ENCODE results near the gene HMGXB4. TPM values are rescaled to one million over a fixed set of nuclear protein-coding genes. Genes with fewer than 3 reads are reported as not detected.

Gene HMGXB4
- total RNA-seq, 1 experiment from 2014 or later = 27.2 TPM

GRCh38 chr22:35315141-35315854 lies 58.0 kb downstream of the HMGXB4 start:
- H3K9me3 Mint-ChIP-seq (ENCODE audit: unreplicated experiment) = no peaks in the 10 kb centered on the region
- H3K36me3 Mint-ChIP-seq (ENCODE audit: insufficient read depth, unreplicated experiment) = peaks cover 33% of the 10 kb centered on the region
- ChIA-PET POLR2A (interaction anchor here (0.7 to 0.8 kb wide), 2 partner anchors 9 to 15 kb away, joined by 4 read pairs; partner anchors contain the start of gene TOM1), CTCF (interaction anchor here (0.6 kb wide), 1 partner anchor 27 kb away, joined by 3 read pairs; no protein-coding TSS in a partner anchor)
- H3K27ac Mint-ChIP-seq (ENCODE audit: low read depth, unreplicated experiment) = no peak overlapping the region
- peaks cover 33% of the 10 kb centered on the region for H3K4me1 Mint-ChIP-seq (ENCODE audit: insufficient read depth, unreplicated experiment)
- no peaks in the 10 kb centered on the region for H3K27me3 Mint-ChIP-seq (ENCODE audit: insufficient read depth, unreplicated experiment)
- intact Hi-C loops (cut with micrococcal nuclease) = no loop called here
- TF ChIP-seq CTCF (IDR thresholded peaks at IDR 0.05; ENCODE audit: unreplicated experiment) = no peak
- BruUV-seq (replicated peaks) = no TSS peak
- no peak overlapping the region for H3K4me3 Mint-ChIP-seq (ENCODE audit: unreplicated experiment)
- no peak for DNase-seq (ENCODE audit: unreplicated experiment)

GRCh38 chr22:35315855-35316745 lies 58.8 kb downstream of the HMGXB4 start:
- BruUV-seq (replicated peaks) = no TSS peak
- intact Hi-C loops (cut with micrococcal nuclease) = no loop called here
- Mint-ChIP-seq H3K36me3 (ENCODE audit: insufficient read depth, unreplicated experiment) (peaks cover 34% of the 10 kb centered on the region), H3K27ac (ENCODE audit: low read depth, unreplicated experiment) (no peak overlapping the region), H3K4me1 (ENCODE audit: insufficient read depth, unreplicated experiment) (peaks cover 27% of the 10 kb centered on the region), H3K4me3 (ENCODE audit: unreplicated experiment) (no peak overlapping the region), H3K9me3 (ENCODE audit: unreplicated experiment) (no peaks in the 10 kb centered on the region), H3K27me3 (ENCODE audit: insufficient read depth, unreplicated experiment) (no peaks in the 10 kb centered on the region)
- no peak for DNase-seq (ENCODE audit: unreplicated experiment)
- TF ChIP-seq CTCF (IDR thresholded peaks at IDR 0.05; ENCODE audit: unreplicated experiment) = no peak
- CTCF ChIA-PET = no interaction called here
- POLR2A ChIA-PET = no interaction called here

DNA sequence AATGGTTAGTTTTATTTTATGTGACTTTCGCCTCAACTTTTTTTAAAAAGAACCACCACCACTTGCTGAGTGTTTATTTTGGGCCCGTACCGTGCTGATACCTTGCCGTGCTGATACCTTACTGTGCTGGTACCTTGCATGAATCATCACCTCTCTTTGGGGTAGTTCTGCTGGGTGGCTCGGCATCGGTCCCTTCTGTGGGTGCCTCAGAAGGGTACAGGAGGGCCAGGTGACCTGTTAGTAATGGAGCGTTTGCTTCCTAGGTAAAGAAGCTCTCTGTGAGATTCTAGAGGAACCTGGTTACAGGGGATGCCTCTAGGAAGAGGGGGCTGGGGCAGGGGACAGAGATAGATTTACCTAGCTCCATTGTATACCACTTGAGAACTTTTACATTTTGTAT lies 59.5 kb downstream of the HMGXB4 start:
- TF ChIP-seq CTCF (IDR thresholded peaks at IDR 0.05; ENCODE audit: unreplicated experiment) = no peak
- no peaks in the 10 kb centered on the region for H3K27me3 Mint-ChIP-seq (ENCODE audit: insufficient read depth, unreplicated experiment)
- CTCF ChIA-PET = no interaction called here
- no TSS peak for BruUV-seq (replicated peaks)
- peaks cover 39% of the 10 kb centered on the region for H3K36me3 Mint-ChIP-seq (ENCODE audit: insufficient read depth, unreplicated experiment)
- POLR2A ChIA-PET = no interaction called here
- peaks cover 27% of the 10 kb centered on the region for H3K4me1 Mint-ChIP-seq (ENCODE audit: insufficient read depth, unreplicated experiment)
- H3K27ac Mint-ChIP-seq (ENCODE audit: low read depth, unreplicated experiment) = no peak overlapping the region
- H3K4me3 Mint-ChIP-seq (ENCODE audit: unreplicated experiment) = no peak overlapping the region
- H3K9me3 Mint-ChIP-seq (ENCODE audit: unreplicated experiment) = no peaks in the 10 kb centered on the region
- intact Hi-C loops (cut with micrococcal nuclease) = no loop called here
- DNase-seq (ENCODE audit: unreplicated experiment) = no peak

DNA sequence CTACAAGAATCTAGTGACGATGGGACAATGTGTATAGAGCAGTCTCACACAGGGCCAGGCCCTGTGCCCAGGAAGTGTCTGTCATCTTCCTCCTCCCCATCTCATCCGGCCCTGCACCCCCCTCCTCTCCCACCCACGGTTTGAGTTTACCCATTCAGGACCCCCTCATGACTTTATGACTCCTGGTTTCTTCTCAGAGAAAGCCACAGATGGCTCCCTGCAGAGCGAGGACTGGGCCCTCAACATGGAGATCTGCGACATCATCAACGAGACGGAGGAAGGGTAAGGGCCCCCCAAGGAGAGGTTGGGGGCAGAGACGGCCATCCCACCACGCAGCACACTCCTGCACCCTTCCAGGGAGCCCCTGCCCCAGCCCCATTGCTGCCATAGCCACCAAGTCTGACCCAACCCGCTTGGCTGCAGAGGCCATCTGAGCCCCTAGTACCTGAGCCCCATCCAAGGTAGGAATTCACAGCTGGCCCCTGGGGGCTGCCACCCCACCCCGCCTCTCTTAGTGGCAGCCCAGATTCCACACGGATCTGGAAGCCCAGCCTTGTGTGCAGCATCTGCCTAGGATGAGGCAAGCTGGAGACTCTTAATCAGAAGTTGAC lies 60.5 kb downstream of the HMGXB4 start:
- ChIA-PET POLR2A (no interaction called here), CTCF (no interaction called here)
- H3K4me1 Mint-ChIP-seq (ENCODE audit: insufficient read depth, unreplicated experiment) = peaks cover 20% of the 10 kb centered on the region

More for the DNA sequence above, 60.5 kb downstream of the HMGXB4 start:
- intact Hi-C loops (cut with micrococcal nuclease) = no loop called here
- Mint-ChIP-seq H3K36me3 (ENCODE audit: insufficient read depth, unreplicated experiment) (peaks cover 41% of the 10 kb centered on the region), H3K4me3 (ENCODE audit: unreplicated experiment) (no peak overlapping the region), H3K27ac (ENCODE audit: low read depth, unreplicated experiment) (no peak overlapping the region), H3K27me3 (ENCODE audit: insufficient read depth, unreplicated experiment) (no peaks in the 10 kb centered on the region), H3K9me3 (ENCODE audit: unreplicated experiment) (no peaks in the 10 kb centered on the region)
- BruUV-seq (replicated peaks) = no TSS peak
- no peak for DNase-seq (ENCODE audit: unreplicated experiment)
- TF ChIP-seq CTCF (IDR thresholded peaks at IDR 0.05; ENCODE audit: unreplicated experiment) = no peak

Measured in MCF 10A (cell line).